Keratinocyte (primary cell): Measurements from ENCODE around the gene ADGRB2. TPM values are rescaled to one million over a fixed set of nuclear protein-coding genes. Genes with fewer than 3 reads are reported as not detected.

Experiments used
- DNase-seq: peaks from one replicate; pipeline ENCODE4 v3.0.0-alpha.2; 2011; ENCODE audit warnings: low read depth, missing footprints, low spot score
- FAIRE-seq: peaks from 2 replicates; lab custom pipeline; 2011; peaks lifted over from hg19 to GRCh38; lab: Jason Lieb, UNC
- H2AFZ ChIP-seq: 2 replicates; pipeline ENCODE4 v1.6.0; 2012; ENCODE audit warnings: low read length, control low read depth, inconsistent platforms; ENCODE audit not compliant: control insufficient read depth
- H3K27ac ChIP-seq: 2 replicates; pipeline ENCODE4 v1.5.1; 2011; ENCODE audit warnings: low read length; ENCODE audit not compliant: control insufficient read depth, insufficient read depth
- H3K27me3 ChIP-seq: 3 replicates; pipeline ENCODE4 v1.6.0; 2011; ENCODE audit warnings: low read length; ENCODE audit not compliant: control insufficient read depth, insufficient read depth; ENCODE audit errors: extremely low read depth
- H3K36me3 ChIP-seq, 2 experiments: 2 replicates in 1 of 2; 3 replicates in 1 of 2; pipeline ENCODE4 v1.5.1; 2011; ENCODE audit warnings: low read length in 2 of 2, mild to moderate bottlenecking in 1 of 2; ENCODE audit not compliant: control insufficient read depth in 2 of 2, insufficient read depth in 2 of 2; ENCODE audit errors: extremely low read depth in 1 of 2
- H3K4me1 ChIP-seq: 3 replicates; pipeline ENCODE4 v1.5.1; 2011; ENCODE audit warnings: low read length; ENCODE audit not compliant: control insufficient read depth, insufficient read depth; ENCODE audit errors: extremely low read depth
- H3K4me2 ChIP-seq: 3 replicates; pipeline ENCODE4 v1.6.0; 2011; ENCODE audit warnings: low read depth, low read length; ENCODE audit not compliant: control insufficient read depth, insufficient read depth; ENCODE audit errors: extremely low read depth
- H3K4me3 ChIP-seq, 3 experiments: fragments of 200-600 bp in 1 of 3; sonication (generic) in 1 of 3; 2 replicates in 2 of 3; 3 replicates in 1 of 3; pipeline ENCODE4 v1.5.1; 2011 to 2016; ENCODE audit warnings: low read length in 3 of 3, mild to moderate bottlenecking in 3 of 3, control low read depth in 2 of 3, inconsistent platforms in 1 of 3, low read depth in 1 of 3, mixed read lengths in 1 of 3, mixed run types in 1 of 3, moderate library complexity in 1 of 3; ENCODE audit not compliant: control insufficient read depth in 2 of 3, insufficient read depth in 2 of 3; ENCODE audit errors: extremely low read depth in 1 of 3
- H3K79me2 ChIP-seq: 2 replicates; pipeline ENCODE4 v1.6.0; 2012; ENCODE audit warnings: low read length; ENCODE audit not compliant: control insufficient read depth, insufficient read depth
- H3K9ac ChIP-seq: 3 replicates; pipeline ENCODE4 v1.6.0; 2011; ENCODE audit warnings: low read length; ENCODE audit not compliant: control insufficient read depth, insufficient read depth; ENCODE audit errors: extremely low read depth
- H3K9me1 ChIP-seq: 3 replicates; pipeline ENCODE4 v1.6.0; 2011; ENCODE audit warnings: low read length; ENCODE audit not compliant: control insufficient read depth, insufficient read depth; ENCODE audit errors: extremely low read depth
- H3K9me3 ChIP-seq: 2 replicates; pipeline ENCODE4 v1.5.1; 2012; ENCODE audit warnings: low read depth, low read length; ENCODE audit not compliant: control insufficient read depth
- H4K20me1 ChIP-seq: 3 replicates; pipeline ENCODE4 v1.6.0; 2011; ENCODE audit warnings: low read length; ENCODE audit not compliant: control insufficient read depth, insufficient read depth; ENCODE audit errors: extremely low read depth
- EZH2 ChIP-seq: IDR thresholded peaks from one replicate; pipeline ENCODE4 v1.6.1; 2012; ENCODE audit warnings: inconsistent platforms, mild to moderate bottlenecking, low read length, moderate library complexity
- dilution Hi-C: fragments of 300-500 bp; cut with MboI; formaldehyde crosslinking; loops from one replicate; pipeline ENCODE4 v1.7.0; 2020; ENCODE audit warnings: low sequenced_read_pairs; ENCODE audit not compliant: extremely low pct_ligation_motif_present
- polyA plus RNA-seq, 5 experiments: library from polyadenylated mRNA; depleted of rRNA in 3 of 5; stranded (reverse) in 3 of 5; stranded (forward) in 1 of 5; unstranded in 1 of 5; fragments of >200 nt; gene quantifications; 1 replicate in 1 of 5; 2 replicates in 3 of 5; 3 replicates in 1 of 5; pipeline versions ENCODE4 v1.2.1 to v1.2.3, GENCODE V29; 2011 to 2012; ENCODE audit warnings: missing spikeins in 2 of 5, low read depth in 1 of 5, low replicate concordance in 1 of 5
- TF ChIP-seq, protein P1 (sequence below), 3 experiments: IDR thresholded peaks in 1 of 3; conservative IDR thresholded peaks in 1 of 3; optimal IDR thresholded peaks in 1 of 3; 2 replicates in 2 of 3; 3 replicates in 1 of 3; pipeline versions ENCODE3 to v1.5.1; 2011; ENCODE audit warnings: low read length in 3 of 3, mild to moderate bottlenecking in 3 of 3, moderate library complexity in 2 of 3, control low read depth in 1 of 3, inconsistent platforms in 1 of 3; ENCODE audit not compliant: insufficient read depth in 2 of 3; ENCODE audit errors: extremely low read depth in 1 of 3

Gene ADGRB2
- polyA plus RNA-seq, 1 donor (not counting 4 experiments of a cell fraction or from before 2014, with no cell fraction given), result 0.68 TPM

DNA sequence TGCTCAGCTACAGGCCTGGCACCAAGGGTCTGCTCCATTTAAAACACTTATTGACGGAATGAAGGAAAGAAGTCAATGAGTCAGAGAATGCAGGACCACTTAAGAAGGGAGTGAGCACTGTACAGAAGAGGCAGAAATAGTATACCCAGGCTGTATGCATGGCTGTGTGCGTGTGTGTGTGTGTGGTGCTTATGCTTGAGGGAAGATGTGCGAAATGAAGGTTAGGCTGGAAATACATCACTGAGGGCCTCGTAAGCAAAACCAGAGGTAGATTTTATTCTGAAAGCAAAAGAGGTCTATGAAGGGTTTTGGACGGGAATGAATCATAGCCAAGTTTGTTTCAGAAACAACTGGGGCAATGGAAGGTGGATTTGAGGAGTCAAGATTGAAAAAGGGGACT lies 9.7 kb upstream of the ADGRB2 start:
- dilution Hi-C loops, result no loop called here
- FAIRE-seq, result no peak
- Histone ChIP-seq H3K9me3 (no peaks in the 10 kb centered on the region), H3K27ac (no peak overlapping the region), H3K4me1 (peaks cover 8% of the 10 kb centered on the region), H3K9ac (no peak overlapping the region), H3K4me3 (no peak overlapping the region), H3K9me1 (no peaks in the 10 kb centered on the region), H2AFZ (no peak overlapping the region), H3K36me3 (no peaks in the 10 kb centered on the region), H4K20me1 (no peaks in the 10 kb centered on the region), H3K4me2 (no peak overlapping the region), H3K27me3 (peaks cover 29% of the 10 kb centered on the region), H3K79me2 (no peaks in the 10 kb centered on the region)
- no peak for DNase-seq
- TF ChIP-seq, protein P1, sequence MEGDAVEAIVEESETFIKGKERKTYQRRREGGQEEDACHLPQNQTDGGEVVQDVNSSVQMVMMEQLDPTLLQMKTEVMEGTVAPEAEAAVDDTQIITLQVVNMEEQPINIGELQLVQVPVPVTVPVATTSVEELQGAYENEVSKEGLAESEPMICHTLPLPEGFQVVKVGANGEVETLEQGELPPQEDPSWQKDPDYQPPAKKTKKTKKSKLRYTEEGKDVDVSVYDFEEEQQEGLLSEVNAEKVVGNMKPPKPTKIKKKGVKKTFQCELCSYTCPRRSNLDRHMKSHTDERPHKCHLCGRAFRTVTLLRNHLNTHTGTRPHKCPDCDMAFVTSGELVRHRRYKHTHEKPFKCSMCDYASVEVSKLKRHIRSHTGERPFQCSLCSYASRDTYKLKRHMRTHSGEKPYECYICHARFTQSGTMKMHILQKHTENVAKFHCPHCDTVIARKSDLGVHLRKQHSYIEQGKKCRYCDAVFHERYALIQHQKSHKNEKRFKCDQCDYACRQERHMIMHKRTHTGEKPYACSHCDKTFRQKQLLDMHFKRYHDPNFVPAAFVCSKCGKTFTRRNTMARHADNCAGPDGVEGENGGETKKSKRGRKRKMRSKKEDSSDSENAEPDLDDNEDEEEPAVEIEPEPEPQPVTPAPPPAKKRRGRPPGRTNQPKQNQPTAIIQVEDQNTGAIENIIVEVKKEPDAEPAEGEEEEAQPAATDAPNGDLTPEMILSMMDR (optimal IDR thresholded peaks at IDR 0.05 in 1 of 3, IDR thresholded peaks at IDR 0.05 in 1 of 3, conservative IDR thresholded peaks at IDR 0.05 in 1 of 3; ENCODE audit: extremely low read depth in 1 of 3, insufficient read depth in 2 of 3, low read length in 3 of 3), result no peak
- no peak for TF ChIP-seq EZH2

DNA sequence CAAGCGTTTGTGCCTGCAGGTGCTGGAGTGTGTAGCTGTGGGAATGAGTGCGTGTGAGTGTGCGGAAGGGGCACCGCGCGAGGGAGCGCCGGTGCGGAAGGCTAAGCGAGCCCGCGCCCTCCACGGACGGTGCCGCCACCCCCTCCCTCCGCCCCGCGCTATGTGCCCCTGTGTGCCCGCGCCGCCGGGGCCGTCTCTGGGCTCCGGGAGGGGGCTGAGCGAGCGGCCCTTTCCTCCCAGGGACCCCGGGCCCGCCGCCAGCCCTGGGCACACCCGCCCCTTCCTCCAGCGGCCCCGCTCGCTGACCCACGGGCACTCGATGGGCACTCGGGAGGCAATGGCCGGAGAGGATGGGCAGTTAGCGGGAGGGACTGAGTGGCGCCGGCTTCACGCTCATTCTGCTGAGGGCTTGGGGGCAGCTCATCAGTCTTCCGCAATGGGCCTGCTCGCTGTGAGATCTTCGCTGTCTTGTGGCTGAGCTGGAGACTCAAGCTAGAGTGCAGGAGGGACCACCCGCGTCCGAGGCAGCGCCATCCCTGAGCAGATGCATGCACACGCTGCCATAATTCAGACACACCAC lies 8.6 kb upstream of the ADGRB2 start:
- H3K9me1 ChIP-seq, result no peaks in the 10 kb centered on the region
- peaks cover 8% of the 10 kb centered on the region for H3K4me1 ChIP-seq
- no peaks in the 10 kb centered on the region for H4K20me1 ChIP-seq
- no peak for FAIRE-seq
- no peaks in the 10 kb centered on the region for H3K9me3 ChIP-seq
- dilution Hi-C loops, result no loop called here
- H3K27ac ChIP-seq, result no peak overlapping the region
- peak overlapping the region; percentile 74 for H3K9ac ChIP-seq
- peak overlapping the region; percentile 80 for H3K4me2 ChIP-seq
- H3K4me3 ChIP-seq, result peak overlapping the region in 1 of 3 experiments; percentile 56
- no peaks in the 10 kb centered on the region for H3K79me2 ChIP-seq
- no peaks in the 10 kb centered on the region for H3K36me3 ChIP-seq
- no peak for DNase-seq
- H2AFZ ChIP-seq, result no peak overlapping the region
- TF ChIP-seq EZH2, result no peak
- TF ChIP-seq, protein P1 (optimal IDR thresholded peaks at IDR 0.05 in 1 of 3, IDR thresholded peaks at IDR 0.05 in 1 of 3, conservative IDR thresholded peaks at IDR 0.05 in 1 of 3; ENCODE audit: extremely low read depth in 1 of 3, insufficient read depth in 2 of 3, low read length in 3 of 3), result no peak
- H3K27me3 ChIP-seq, result peaks cover 36% of the 10 kb centered on the region
